ENCODE measurements around the gene ZCCHC24.

The ZCCHC24 gene

GRCh38 chr10:79353726-79354125, 91.7 kb downstream of the ZCCHC24 start:
- Histone ChIP-seq H3K36me3 (ENCODE audit: insufficient read depth, low read length) (peaks cover 67% of the 10 kb centered on the region), H3K79me2 (ENCODE audit: control insufficient read depth, insufficient read depth, low read length, unreplicated experiment) (peaks cover 23% of the 10 kb centered on the region), H3K27me3 (ENCODE audit: insufficient read depth, low read length) (no peaks in the 10 kb centered on the region), H3K4me1 (ENCODE audit: control insufficient read depth, insufficient read depth, low read length, unreplicated experiment) (peaks cover 15% of the 10 kb centered on the region), H2AFZ (ENCODE audit: low read length, unreplicated experiment) (no peak overlapping the region), H3K27ac (ENCODE audit: low read depth, low read length) (no peak overlapping the region), H3K4me3 (ENCODE audit: low read depth, low read length) (no peak overlapping the region)

GRCh38 chr10:79353000-79353406, 92.4 kb downstream of the ZCCHC24 start:
- Histone ChIP-seq H2AFZ (ENCODE audit: low read length, unreplicated experiment) (no peak overlapping the region), H3K36me3 (ENCODE audit: insufficient read depth, low read length) (peaks cover 70% of the 10 kb centered on the region), H3K4me3 (ENCODE audit: low read depth, low read length) (no peak overlapping the region), H3K4me1 (ENCODE audit: control insufficient read depth, insufficient read depth, low read length, unreplicated experiment) (peaks cover 18% of the 10 kb centered on the region), H3K79me2 (ENCODE audit: control insufficient read depth, insufficient read depth, low read length, unreplicated experiment) (peaks cover 30% of the 10 kb centered on the region), H3K27ac (ENCODE audit: low read depth, low read length) (no peak overlapping the region), H3K27me3 (ENCODE audit: insufficient read depth, low read length) (no peaks in the 10 kb centered on the region)

- no peak overlapping the region for H3K27ac ChIP-seq (ENCODE audit: low read depth, low read length)
- peaks cover 37% of the 10 kb centered on the region for H3K79me2 ChIP-seq (ENCODE audit: control insufficient read depth, insufficient read depth, low read length, unreplicated experiment)
- no peak overlapping the region for H3K4me3 ChIP-seq (ENCODE audit: low read depth, low read length)
Observed at GRCh38 chr10:79352035-79352877, 93.2 kb downstream of the ZCCHC24 start.

GRCh38 chr10:79351332-79351731, 94.1 kb downstream of the ZCCHC24 start:
- peaks cover 24% of the 10 kb centered on the region for H3K4me1 ChIP-seq (ENCODE audit: control insufficient read depth, insufficient read depth, low read length, unreplicated experiment)
- peaks cover 61% of the 10 kb centered on the region for H3K36me3 ChIP-seq (ENCODE audit: insufficient read depth, low read length)
- H2AFZ ChIP-seq (ENCODE audit: low read length, unreplicated experiment) = no peak overlapping the region
- no peaks in the 10 kb centered on the region for H3K27me3 ChIP-seq (ENCODE audit: insufficient read depth, low read length)
- peaks cover 37% of the 10 kb centered on the region for H3K79me2 ChIP-seq (ENCODE audit: control insufficient read depth, insufficient read depth, low read length, unreplicated experiment)
- H3K4me3 ChIP-seq (ENCODE audit: low read depth, low read length) = no peak overlapping the region
- H3K27ac ChIP-seq (ENCODE audit: low read depth, low read length) = no peak overlapping the region

More at GRCh38 chr10:79352035-79352877, 93.2 kb downstream of the ZCCHC24 start:
- H2AFZ ChIP-seq (ENCODE audit: low read length, unreplicated experiment) = no peak overlapping the region
- peaks cover 70% of the 10 kb centered on the region for H3K36me3 ChIP-seq (ENCODE audit: insufficient read depth, low read length)
- peaks cover 18% of the 10 kb centered on the region for H3K4me1 ChIP-seq (ENCODE audit: control insufficient read depth, insufficient read depth, low read length, unreplicated experiment)
- no peaks in the 10 kb centered on the region for H3K27me3 ChIP-seq (ENCODE audit: insufficient read depth, low read length)

- Histone ChIP-seq H3K4me1 (ENCODE audit: control insufficient read depth, insufficient read depth, low read length, unreplicated experiment) (peaks cover 24% of the 10 kb centered on the region), H3K36me3 (ENCODE audit: insufficient read depth, low read length) (peaks cover 58% of the 10 kb centered on the region), H3K79me2 (ENCODE audit: control insufficient read depth, insufficient read depth, low read length, unreplicated experiment) (peaks cover 37% of the 10 kb centered on the region)
Observed at GRCh38 chr10:79350407-79351154, 94.8 kb downstream of the ZCCHC24 start.

GRCh38 chr10:79349766-79350406, 95.5 kb downstream of the ZCCHC24 start:
- Histone ChIP-seq H3K4me3 (ENCODE audit: low read depth, low read length) (peak overlapping the region; percentile 98), H3K36me3 (ENCODE audit: insufficient read depth, low read length) (peaks cover 58% of the 10 kb centered on the region), H3K4me1 (ENCODE audit: control insufficient read depth, insufficient read depth, low read length, unreplicated experiment) (peaks cover 24% of the 10 kb centered on the region), H3K27ac (ENCODE audit: low read depth, low read length) (no peak overlapping the region), H3K27me3 (ENCODE audit: insufficient read depth, low read length) (no peaks in the 10 kb centered on the region), H2AFZ (ENCODE audit: low read length, unreplicated experiment) (no peak overlapping the region), H3K79me2 (ENCODE audit: control insufficient read depth, insufficient read depth, low read length, unreplicated experiment) (peaks cover 37% of the 10 kb centered on the region)

More at GRCh38 chr10:79350407-79351154, 94.8 kb downstream of the ZCCHC24 start:
- Histone ChIP-seq H2AFZ (ENCODE audit: low read length, unreplicated experiment) (no peak overlapping the region), H3K27ac (ENCODE audit: low read depth, low read length) (no peak overlapping the region), H3K4me3 (ENCODE audit: low read depth, low read length) (peak overlapping the region; percentile 98; the same call in 1 of the 2 replicates), H3K27me3 (ENCODE audit: insufficient read depth, low read length) (no peaks in the 10 kb centered on the region)

GRCh38 chr10:79349072-79349491, 96.3 kb downstream of the ZCCHC24 start:
- peak overlapping the region; percentile 98 for H3K4me3 ChIP-seq (ENCODE audit: low read depth, low read length)
- peaks cover 37% of the 10 kb centered on the region for H3K79me2 ChIP-seq (ENCODE audit: control insufficient read depth, insufficient read depth, low read length, unreplicated experiment)
- peaks cover 50% of the 10 kb centered on the region for H3K36me3 ChIP-seq (ENCODE audit: insufficient read depth, low read length)
- H2AFZ ChIP-seq (ENCODE audit: low read length, unreplicated experiment) = no peak overlapping the region
- H3K27ac ChIP-seq (ENCODE audit: low read depth, low read length) = peak overlapping the region; percentile 80; the same call in 1 of the 2 replicates
- peaks cover 24% of the 10 kb centered on the region for H3K4me1 ChIP-seq (ENCODE audit: control insufficient read depth, insufficient read depth, low read length, unreplicated experiment)
- H3K27me3 ChIP-seq (ENCODE audit: insufficient read depth, low read length) = no peaks in the 10 kb centered on the region

GRCh38 chr10:79348640-79348988, 96.8 kb downstream of the ZCCHC24 start:
- Histone ChIP-seq H3K27ac (ENCODE audit: low read depth, low read length) (peak overlapping the region; percentile 80; the same call in 1 of the 2 replicates), H3K79me2 (ENCODE audit: control insufficient read depth, insufficient read depth, low read length, unreplicated experiment) (peaks cover 37% of the 10 kb centered on the region), H2AFZ (ENCODE audit: low read length, unreplicated experiment) (no peak overlapping the region), H3K27me3 (ENCODE audit: insufficient read depth, low read length) (no peaks in the 10 kb centered on the region), H3K36me3 (ENCODE audit: insufficient read depth, low read length) (peaks cover 45% of the 10 kb centered on the region), H3K4me3 (ENCODE audit: low read depth, low read length) (peak overlapping the region; percentile 98), H3K4me1 (ENCODE audit: control insufficient read depth, insufficient read depth, low read length, unreplicated experiment) (peaks cover 24% of the 10 kb centered on the region)

- H2AFZ ChIP-seq (ENCODE audit: low read length, unreplicated experiment) = no peak overlapping the region
Observed at GRCh38 chr10:79347894-79348639, 97.4 kb downstream of the ZCCHC24 start.

More at GRCh38 chr10:79347894-79348639, 97.4 kb downstream of the ZCCHC24 start:
- peak overlapping the region; percentile 98 for H3K4me3 ChIP-seq (ENCODE audit: low read depth, low read length)
- H3K4me1 ChIP-seq (ENCODE audit: control insufficient read depth, insufficient read depth, low read length, unreplicated experiment) = peaks cover 24% of the 10 kb centered on the region
- peak overlapping the region; percentile 80 for H3K27ac ChIP-seq (ENCODE audit: low read depth, low read length)
- H3K79me2 ChIP-seq (ENCODE audit: control insufficient read depth, insufficient read depth, low read length, unreplicated experiment) = peaks cover 37% of the 10 kb centered on the region
- peaks cover 40% of the 10 kb centered on the region; the same call in 1 of the 2 replicates for H3K36me3 ChIP-seq (ENCODE audit: insufficient read depth, low read length)
- H3K27me3 ChIP-seq (ENCODE audit: insufficient read depth, low read length) = no peaks in the 10 kb centered on the region
